GM12892 (cell line): Measurements from ENCODE around the gene PABPN1.

Experiments
- POLR2A ChIP-seq: IDR thresholded peaks from 2 replicates; pipeline ENCODE4 v1.6.1; 2011; ENCODE audit warnings: low read depth, low read length, control low read depth
- POLR2AphosphoS5 ChIP-seq: IDR thresholded peaks from 2 replicates; pipeline ENCODE4 v1.6.1; 2011; ENCODE audit warnings: low read depth, low read length, control low read depth

GRCh38 chr14:23294734-23295561 lies 26.3 kb upstream of the PABPN1 start:
- TF ChIP-seq POLR2AphosphoS5 = no peak
- no peak for TF ChIP-seq POLR2A
